Kasumi-1 (cell line): Measurements from ENCODE around the gene CCDC24.
A peak's percentile ranks its signal among the peaks of the same experiment; 100 is the strongest.

Experiments used
- DNase-seq, 2 experiments: peaks; one replicate each; lab custom pipeline; 2025; lab: John Stamatoyannopoulos, UW

The CCDC24 gene

DNA sequence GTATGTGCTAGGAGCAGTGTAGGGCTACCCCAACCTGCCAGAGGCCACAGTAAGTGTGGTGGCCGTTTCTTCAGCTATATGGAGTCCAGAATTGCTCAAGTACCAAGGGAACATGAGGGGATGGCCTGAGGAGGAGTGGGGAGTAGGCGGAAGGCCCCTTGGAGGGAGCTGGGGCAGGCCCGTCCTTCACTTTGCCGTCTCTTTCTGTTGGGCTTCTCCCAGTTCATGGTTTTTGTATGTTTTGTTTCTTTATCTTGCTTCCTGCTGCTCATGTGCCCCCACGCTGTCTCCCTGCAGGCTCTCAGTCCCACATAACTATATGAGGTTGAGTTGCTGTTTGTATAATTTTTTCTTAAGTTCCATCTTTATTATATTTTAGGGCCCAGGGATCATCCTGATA, 27.5 kb upstream of the CCDC24 start:
- DNase-seq, result no peak

DNA sequence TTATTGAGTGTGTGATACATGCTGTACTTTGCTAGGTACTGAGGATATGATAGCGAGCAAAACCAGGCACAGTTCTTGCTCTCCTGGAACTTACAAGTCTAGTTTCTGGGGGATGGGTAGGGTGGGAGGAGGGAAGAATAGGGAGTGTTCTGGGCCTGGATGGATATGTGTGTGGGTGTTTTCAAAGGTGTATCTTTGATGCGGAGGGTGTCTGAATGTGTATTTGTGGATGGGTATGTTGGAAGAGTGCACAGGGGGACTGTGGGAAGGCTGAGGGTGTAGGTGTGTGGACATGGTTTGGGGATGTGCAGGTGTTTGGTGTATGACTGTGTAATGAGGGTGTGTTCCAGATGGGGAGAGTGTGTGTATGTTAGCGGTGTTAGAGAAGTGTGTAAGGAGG, 26.1 kb upstream of the CCDC24 start:
- DNase-seq, result no peak

DNA sequence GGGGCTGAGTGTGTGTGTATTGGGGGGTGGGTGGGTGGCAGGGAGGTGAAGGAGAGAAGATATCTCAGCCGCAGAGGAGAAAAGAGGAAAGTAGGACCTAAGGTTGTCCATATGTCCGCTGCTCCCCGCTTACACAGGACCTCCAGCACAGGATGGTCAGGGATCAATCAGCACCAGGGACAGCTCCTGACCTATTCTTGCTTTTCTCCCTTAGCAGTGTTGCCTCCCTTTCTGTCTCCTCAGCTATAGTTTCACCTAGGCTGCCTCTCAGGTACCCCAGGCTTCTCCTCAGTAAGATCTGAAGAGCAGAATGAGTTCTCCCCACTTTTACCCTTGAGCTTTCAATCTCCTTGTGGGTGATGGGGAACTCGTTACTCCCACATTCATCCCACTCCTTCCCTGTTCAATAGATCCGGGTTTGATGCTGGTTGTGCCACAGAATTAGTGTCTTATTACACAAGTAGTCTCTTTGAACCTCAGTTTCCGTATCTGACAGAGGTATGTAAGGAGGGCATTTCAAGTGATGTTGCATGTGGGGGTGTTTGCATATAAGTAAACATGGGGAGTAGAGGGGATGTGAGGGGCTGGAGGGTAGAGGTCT, 23.0 kb upstream of the CCDC24 start:
- peak; percentile 42 to 59 for DNase-seq

DNA sequence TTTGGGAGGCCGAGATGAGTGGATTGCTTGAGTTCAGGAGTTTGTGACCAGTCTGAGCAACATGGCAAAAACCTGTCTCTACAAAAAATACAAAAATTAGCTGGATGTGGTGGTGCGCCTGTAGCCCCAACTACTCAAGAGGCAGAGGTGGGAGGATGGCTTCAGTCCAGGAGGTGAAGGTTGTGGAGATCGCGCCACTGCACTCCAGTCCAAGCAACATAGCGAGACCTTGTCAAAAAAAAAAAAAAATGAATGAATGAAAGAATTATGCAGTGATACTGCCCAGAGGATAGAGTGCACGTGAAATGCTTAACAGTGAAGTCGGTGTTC, 22.0 kb upstream of the CCDC24 start:
- DNase-seq, result no peak

DNA sequence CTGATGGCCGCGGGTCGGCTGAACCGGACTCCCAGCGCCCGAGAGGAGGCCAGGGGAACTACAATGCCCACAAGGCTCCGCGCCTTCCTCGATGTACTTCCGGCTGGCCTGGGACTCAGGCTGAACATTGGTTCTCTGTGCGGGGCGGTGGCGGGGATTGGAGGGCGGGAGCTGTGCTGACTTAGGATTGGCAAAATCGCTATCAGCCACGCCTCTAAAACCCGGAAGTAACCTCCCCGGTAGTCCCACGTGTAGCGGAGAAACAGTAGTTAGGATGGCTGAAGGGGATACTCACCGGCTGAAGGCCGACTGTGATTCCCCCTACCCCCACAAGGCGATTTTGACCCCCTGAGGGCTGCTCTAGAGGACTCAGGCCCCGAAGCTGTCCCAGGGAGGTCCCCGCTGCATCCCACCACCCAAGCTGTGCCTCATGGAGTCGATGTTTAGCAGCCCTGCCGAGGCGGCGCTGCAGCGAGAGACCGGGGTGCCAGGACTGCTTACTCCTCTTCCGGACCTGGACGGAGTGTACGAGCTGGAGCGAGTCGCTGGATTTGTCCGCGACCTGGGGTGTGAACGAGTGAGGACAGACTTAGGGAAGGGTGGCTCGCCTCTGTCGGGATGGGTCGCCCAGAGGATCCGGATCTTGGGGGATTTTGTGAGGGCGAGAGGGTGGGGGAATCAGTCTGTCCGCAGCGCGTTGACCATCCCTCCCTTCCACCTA, 21.5 kb upstream of the CCDC24 start, which contains the start of gene DPH2:
TSS of gene DPH2 (plus strand) at position 265 of the 721 bp plus-strand sequence. CDS start at position 431, 166 bp downstream.
- peak; percentile 98 to 99 for DNase-seq

DNA sequence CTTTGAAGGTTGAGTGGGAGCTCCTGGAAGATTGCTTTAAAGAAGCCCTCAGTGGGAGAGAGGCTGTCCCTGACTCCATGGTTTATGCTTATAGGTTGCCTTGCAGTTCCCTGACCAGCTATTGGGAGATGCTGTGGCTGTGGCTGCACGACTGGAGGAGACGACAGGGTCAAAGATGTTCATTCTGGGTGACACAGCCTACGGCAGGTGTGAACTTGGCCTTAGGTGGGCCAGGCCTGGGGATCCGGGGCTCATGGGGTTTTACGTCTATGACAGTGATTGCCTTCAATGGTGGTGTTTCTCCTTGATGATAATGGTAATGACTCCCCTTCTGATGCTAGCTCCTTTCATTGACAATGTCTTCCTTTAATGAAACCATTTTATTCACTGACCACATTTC, 20.9 kb upstream of the CCDC24 start:
- DNase-seq, result no peak

DNA sequence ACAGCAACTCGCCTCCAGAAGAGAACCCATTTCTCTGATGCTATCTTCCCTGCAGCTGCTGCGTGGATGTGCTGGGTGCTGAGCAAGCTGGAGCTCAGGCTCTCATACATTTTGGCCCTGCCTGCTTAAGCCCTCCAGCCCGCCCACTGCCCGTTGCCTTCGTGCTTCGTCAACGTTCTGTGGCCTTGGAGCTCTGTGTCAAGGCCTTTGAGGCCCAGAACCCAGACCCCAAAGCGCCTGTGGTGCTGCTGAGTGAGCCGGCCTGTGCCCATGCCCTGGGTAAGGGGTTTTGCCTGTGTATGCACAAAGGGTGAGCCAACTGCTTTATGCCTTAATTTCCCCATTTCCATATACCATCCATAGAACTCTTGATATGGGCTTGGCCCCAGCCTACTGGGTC, 20.5 kb upstream of the CCDC24 start:
- no peak for DNase-seq

DNA sequence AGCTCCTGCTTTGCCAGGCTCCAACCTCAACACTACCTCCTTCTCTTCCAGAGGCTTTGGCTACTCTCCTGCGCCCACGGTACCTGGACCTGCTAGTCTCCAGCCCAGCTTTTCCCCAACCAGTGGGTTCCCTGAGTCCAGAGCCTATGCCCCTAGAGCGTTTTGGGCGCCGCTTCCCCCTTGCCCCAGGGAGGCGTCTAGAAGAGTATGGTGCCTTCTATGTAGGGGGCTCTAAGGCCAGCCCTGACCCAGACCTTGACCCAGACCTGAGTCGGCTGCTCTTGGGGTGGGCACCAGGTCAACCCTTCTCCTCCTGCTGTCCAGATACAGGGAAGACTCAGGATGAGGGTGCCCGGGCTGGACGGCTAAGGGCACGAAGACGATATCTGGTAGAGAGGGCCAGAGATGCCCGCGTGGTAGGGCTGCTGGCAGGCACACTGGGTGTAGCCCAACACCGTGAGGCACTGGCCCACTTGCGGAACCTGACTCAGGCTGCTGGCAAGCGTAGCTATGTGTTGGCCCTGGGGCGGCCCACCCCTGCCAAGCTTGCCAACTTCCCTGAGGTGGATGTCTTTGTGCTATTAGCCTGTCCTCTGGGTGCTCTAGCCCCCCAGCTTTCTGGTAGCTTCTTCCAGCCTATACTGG, 19.9 kb upstream of the CCDC24 start:
- no peak for DNase-seq

DNA sequence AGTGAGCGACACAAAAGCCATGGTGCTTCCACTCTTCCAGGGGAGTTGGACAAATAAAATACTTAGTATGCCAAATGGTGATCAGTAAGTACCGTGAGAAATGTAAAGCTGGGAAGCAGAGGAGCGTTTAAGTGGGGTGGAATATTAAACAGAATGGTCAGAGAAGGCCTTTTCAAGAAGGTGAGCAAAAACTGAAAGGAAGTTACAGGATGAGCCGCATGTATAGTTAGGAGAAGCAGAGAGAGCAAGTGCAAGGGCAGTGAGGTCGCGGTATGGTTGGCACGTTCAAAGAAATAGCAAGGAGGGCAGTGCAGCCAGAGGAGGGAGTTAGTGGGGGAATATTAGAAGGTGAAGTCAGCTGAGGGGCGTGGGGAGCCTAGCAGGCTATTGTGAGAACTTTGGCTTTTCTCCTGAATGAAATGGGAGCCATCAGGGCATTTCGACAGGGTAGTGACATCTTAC, 17.4 kb upstream of the CCDC24 start:
- DNase-seq, result peak; percentile 65 to 69

DNA sequence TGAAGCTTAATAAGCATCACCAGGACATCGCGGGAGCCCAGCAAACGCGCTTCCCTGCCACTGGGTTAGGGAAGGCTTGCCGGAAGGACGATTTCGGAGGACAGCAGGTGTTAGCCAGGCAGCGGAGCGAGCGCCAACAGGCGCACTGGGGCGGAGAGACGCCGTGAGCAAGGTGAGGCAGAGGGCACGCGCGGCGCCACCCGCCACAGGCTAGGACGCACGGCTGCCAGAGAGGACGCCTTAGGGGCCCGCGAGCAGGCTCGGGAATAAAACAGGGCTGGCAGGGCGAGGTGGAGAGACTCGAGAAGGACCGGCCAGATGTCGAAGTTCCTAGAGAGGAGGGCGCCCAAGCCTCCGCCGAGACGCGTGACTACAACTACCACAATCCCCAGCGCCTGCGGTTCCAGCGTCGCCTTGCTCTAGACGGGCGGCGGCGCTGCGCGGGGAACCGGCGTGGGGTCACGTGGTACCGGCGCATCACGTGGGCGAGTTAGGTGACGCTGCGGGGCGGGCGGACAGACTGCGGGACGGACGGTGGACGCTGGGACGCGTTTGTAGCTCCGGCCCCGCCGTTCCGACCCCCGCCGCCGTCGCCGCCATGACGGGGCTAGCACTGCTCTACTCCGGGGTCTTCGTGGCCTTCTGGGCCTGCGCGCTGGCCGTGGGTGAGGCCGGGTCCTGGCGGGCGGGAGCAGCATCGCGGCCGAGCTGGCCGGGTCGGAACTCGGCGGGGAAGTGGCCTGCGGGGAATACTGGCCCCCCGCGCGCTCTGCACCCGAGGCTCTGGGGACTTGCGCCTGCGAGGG, 16.8 kb upstream of the CCDC24 start, which contains the start of gene ATP6V0B:
TSS of gene ATP6V0B (plus strand) at position 518 of the 806 bp plus-strand sequence. CDS start at position 599, 81 bp downstream.
- peak; percentile 94 to 95 for DNase-seq

DNA sequence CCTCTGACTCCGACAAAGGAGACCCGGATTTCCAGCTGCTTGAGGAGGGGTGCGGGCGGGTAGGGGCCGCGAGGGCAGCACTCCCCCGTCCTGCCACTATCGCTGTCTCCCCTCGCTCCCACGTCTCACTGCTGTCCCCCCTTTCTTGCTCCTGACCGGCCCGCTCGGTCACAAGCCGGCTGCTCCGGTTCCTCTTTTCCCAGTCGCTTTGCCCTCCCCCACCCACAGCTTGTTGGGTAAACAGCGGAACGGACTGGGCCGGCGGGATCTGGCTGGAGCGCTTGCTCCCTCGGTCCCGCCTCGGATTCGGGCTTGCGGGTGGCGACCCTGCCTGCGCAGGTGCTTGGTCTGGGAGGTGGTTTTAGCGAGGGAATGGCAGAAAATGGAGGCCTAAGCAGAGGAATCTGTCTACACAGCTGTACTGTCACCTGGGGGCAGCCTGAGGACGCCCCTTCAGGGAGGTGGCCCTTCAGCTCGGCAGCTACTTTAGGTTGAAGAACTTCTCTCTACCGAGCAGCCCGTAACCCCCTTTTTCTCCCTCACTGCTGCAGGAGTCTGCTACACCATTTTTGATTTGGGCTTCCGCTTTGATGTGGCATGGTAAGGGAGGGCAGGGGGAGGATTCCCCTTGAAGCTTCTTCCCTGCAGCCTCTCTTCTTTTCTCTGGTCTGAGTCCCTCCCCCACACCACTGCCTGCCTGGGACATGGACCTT, 16.0 kb upstream of the CCDC24 start:
- DNase-seq, result peak; percentile 40 to 52

DNA sequence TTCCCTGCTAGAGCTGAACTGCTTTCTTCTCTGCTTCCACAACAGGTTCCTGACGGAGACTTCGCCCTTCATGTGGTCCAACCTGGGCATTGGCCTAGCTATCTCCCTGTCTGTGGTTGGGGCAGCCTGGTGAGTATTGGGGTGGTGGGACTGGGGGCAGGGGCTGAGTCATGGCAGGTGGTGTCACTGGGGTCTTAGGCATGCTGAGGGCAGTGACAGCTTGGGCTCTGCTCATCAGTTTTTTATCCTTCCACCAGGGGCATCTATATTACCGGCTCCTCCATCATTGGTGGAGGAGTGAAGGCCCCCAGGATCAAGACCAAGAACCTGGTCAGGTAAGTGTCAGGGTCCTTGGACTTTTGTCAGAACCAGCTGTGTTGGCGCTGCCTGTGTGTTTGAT, 15.4 kb upstream of the CCDC24 start:
- DNase-seq, result peak in 1 of 2 experiments; percentile 10

DNA sequence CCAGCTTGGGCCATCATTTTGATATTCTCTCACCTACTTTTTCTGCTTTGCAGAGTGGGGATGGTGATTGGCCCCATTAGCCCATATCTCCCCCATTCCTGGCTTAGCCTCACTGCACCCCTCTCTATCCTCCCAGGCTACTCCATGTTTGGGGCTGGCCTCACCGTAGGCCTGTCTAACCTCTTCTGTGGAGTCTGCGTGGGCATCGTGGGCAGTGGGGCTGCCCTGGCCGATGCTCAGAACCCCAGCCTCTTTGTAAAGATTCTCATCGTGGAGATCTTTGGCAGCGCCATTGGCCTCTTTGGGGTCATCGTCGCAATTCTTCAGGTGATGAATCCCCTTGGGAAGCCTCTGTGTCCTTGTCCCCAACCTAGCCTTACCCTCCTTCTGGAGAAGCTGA, 14.5 kb upstream of the CCDC24 start:
- DNase-seq, result no peak

DNA sequence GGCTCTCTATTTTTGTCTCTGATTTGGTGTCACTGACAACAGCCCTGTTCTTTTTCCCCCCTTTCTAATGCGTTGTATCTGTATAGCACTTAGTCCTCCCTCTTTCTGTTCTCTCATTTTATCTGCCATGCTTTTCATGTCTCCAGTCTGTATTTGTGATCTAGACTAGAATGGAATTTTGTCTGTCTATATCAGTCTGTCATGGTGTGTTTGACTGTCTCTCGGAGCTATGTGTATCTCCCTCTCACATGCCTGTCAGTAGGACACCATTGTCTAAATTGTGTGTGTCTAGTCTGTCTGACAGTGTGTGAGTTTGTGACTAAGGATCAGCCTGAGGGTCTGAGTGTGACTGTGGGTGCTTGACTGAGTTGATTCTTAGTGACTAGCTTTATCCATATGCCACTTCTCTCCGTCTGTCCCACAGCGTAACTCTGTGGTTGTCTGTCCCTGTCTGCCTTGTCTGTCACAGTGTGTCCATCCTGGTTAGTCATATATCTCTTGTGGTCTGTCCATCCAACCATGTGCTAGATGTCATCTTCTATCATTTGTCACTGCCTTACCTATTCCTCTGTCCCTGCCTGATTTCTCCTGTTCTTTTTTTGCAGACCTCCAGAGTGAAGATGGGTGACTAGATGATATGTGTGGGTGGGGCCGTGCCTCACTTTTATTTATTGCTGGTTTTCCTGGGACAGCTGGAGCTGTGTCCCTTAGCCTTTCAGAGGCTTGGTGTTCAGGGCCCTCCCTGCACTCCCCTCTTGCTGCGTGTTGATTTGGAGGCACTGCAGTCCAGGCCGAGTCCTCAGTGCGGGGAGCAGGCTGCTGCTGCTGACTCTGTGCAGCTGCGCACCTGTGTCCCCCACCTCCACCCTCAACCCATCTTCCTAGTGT, 13.8 kb upstream of the CCDC24 start:
- DNase-seq, result no peak

DNA sequence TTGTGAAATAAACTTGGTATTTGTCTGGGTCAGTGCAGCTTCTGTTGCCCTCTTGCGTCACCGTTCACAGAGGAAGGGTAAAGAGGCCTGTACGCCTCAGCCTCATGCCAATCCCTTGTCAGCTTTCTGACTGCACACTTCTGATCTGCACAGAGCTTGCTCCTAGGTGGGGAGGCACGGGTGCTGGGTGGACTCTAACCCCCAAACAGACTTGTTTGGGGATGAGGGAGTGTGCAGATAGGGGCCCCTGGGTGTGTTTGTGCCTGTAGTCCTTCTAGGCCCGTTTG, 13.2 kb upstream of the CCDC24 start:
- DNase-seq, result no peak

DNA sequence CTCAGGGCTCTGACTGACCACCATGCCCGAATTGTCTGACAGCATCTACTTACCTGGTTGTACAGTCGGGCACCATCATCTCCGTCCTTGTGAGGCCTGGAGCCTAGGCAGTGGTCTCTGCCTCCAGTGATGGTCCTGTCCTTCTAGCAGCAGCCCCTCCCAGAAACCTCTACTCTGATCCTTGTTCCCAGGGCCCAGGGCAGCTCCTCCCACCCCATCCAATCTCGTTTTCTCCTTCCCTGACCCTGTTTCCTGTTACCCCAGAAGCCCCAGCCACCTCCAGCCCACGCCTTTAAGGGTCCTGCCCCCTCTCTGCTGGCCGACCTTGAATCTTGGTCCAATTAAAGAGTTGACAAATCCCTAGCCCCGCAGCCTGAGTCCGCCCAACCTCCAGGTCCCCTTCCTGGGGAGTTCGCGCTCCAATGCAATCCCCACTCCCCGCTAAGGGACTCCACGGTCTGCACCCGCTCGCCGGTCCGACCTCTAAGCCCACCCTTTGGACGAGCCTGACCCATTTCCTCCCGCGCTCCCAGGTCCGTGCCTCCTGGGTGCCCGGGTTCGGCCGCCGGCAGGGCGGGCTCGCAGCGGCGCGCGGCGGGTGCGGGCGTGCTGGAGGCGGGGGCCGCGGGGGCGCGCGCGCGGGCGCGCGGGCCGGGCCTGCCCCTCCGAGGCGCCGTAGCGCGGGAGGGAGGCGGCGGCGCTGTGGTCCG, 12.7 kb upstream of the CCDC24 start, which contains the start of gene B4GALT2:
TSS of gene B4GALT2 (plus strand) at position 660 of the 710 bp plus-strand sequence. CDS start 1,951 bp downstream, outside the sequence.
- DNase-seq, result peak; percentile 25 to 32

DNA sequence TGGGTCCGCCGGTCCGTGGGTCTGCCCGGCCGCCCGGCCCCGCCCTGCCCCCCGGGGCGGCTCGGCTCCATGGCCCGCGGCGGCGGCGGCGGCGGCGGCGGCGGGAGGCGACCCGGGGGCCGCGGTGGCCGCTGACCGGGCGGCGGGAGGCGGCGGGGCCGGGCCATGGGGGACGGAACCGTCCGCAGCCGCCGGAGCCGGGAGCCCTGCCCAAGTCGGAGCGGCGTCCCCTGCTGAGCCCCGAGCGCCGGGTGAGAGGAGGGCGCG, 12.2 kb upstream of the CCDC24 start:
- no peak for DNase-seq

DNA sequence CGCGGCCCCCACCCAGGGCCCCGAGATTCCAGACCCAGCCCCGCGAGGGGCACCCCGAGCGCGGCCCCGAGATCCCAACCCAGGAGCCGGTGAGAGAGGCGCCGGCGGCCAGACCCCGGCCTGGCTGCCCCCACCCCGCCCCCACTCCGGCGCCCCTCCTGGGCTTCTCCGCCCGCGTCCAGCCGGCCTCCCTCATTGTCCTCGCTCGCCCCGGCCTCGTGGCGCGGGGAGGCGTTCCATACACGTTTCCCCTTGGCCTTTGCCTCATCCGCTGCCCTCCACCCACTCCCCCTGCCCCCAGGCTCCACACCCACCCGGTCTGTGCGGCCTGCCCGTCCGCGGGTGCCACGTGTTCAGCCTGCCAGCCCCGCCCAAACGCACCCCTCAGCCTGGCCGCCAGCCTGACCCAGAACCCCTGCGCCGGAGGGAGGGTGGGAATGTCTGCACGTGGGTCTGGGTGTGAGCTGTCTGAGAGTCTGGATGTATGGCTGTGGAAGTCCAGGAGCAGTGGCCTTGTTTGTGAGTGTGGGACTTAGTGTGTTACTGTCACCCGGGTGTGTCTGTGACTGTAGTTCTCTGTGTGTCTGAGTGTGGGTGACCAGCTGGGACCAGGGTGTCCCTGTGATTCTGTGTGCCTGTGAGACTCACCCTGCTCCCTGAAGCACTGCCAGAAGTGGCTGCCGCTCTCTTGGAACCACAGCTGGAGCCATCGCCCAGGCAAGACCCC, 11.7 kb upstream of the CCDC24 start:
- peak; percentile 20 to 28 for DNase-seq

DNA sequence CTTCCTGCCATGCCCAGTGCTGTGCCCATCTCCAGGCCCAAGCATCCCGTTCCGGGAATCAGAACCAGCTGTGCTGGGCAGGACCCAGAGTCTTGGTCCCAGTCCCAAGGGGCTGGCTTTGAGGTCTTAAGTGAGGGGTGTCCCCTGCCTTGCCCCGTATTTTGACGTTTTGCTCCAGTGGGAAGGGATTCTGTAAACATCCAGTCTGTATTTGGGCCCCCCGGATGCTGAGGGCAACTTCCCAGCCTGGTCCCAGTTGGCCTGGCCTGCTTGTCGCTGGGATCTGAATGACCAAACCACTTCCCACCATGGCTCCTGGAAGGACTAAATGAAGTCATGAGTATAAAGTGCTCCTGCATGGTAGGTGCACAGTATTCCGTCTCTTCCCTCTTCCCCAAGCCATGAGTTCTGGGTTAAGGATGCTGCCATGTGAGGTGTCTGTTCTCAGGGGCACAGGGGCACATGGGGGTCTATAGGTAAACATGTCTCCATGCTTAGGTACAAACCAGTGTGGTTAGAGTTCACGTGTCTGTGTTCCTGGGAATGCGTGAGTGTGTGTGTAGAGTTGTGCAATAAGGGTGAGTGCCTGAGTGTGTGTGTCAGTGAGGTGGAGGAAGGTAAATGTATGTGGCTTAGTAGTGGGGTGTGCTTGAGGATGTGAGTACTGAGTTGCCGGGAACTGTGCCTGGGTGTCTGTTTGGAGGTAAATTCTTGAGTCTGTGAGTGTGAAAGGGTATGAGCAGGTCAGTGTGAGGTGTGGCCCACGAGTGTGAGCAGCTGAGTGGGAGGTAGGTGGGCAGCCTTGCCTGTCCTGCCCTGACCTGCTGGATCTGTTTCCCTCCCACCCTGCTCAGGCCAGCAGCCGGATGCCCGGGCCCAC, 10.9 kb upstream of the CCDC24 start:
- no peak for DNase-seq
